Cardiac muscle cell (in vitro differentiated cells and primary cell): ENCODE data around the gene SLC27A6. TPM values are rescaled to one million over a fixed set of nuclear protein-coding genes. Genes with fewer than 3 reads are reported as not detected.

ENCODE experiments used
- DNase-seq, 2 donors: peaks; one replicate each; pipeline versions ENCODE4 v3.0.0 to v3.0.0-alpha.2; 2010 to 2017; ENCODE audit warnings: low read depth in 1 of 2, low spot score in 1 of 2
- H3K27ac ChIP-seq: fragments of 200-600 bp; sonication (generic); 2 replicates; pipeline ENCODE4 v1.5.1; 2016
- H3K27me3 ChIP-seq: fragments of 200-600 bp; sonication (generic); 2 replicates; pipeline ENCODE4 v1.6.0; 2016; ENCODE audit warnings: control low read depth
- H3K36me3 ChIP-seq: fragments of 200-600 bp; sonication (generic); 2 replicates; pipeline ENCODE4 v1.5.1; 2016; ENCODE audit warnings: control low read depth
- H3K4me1 ChIP-seq: fragments of 200-600 bp; sonication (generic); 2 replicates; pipeline ENCODE4 v1.8.1; 2017; ENCODE audit warnings: low read depth, mild to moderate bottlenecking, mixed run types
- H3K4me3 ChIP-seq: fragments of 200-600 bp; sonication (generic); 2 replicates; pipeline ENCODE4 v1.5.1; 2016; ENCODE audit warnings: mild to moderate bottlenecking
- H3K9me3 ChIP-seq: fragments of 200-600 bp; sonication (generic); 2 replicates; pipeline ENCODE4 v1.5.1; 2017; ENCODE audit warnings: low read depth, mild to moderate bottlenecking, control low read depth
- CTCF ChIP-seq: IDR thresholded peaks from 2 replicates; pipeline ENCODE4 v1.5.1; 2012; ENCODE audit warnings: low read depth, mild to moderate bottlenecking, low read length
- polyA plus RNA-seq: library from polyadenylated mRNA; unstranded; fragments of >200 nt; fragmentation: Nextera tagmentation; extraction: Ambion mirVana; gene quantifications from 2 replicates; pipeline ENCODE4 v1.2.1, GENCODE V29; 2016
- total RNA-seq: library from RNA; depleted of rRNA; stranded (reverse); fragments of >200 nt; gene quantifications from 2 replicates; pipeline ENCODE4 v1.2.3, GENCODE V29; 2016

SLC27A6 gene
- total and polyA plus RNA-seq, 2 experiments from 2014 or later: 53.8 to 64.0 TPM

GRCh38 chr5:128965638-128966302 is 482 bp downstream of the SLC27A6 start:
- no peak for TF ChIP-seq CTCF
- peak overlapping the region; percentile 31 for H3K27ac ChIP-seq
- peaks cover 3% of the 10 kb centered on the region for H3K4me1 ChIP-seq
- H3K27me3 ChIP-seq: no peaks in the 10 kb centered on the region
- H3K9me3 ChIP-seq: no peaks in the 10 kb centered on the region
- no peak for DNase-seq
- H3K4me3 ChIP-seq: peak overlapping the region; percentile 52
- H3K36me3 ChIP-seq: no peaks in the 10 kb centered on the region

GRCh38 chr5:128966375-128966774 is 1.1 kb downstream of the SLC27A6 start:
- H3K36me3 ChIP-seq: no peaks in the 10 kb centered on the region
- no peaks in the 10 kb centered on the region for H3K27me3 ChIP-seq
- H3K4me1 ChIP-seq: peaks cover 3% of the 10 kb centered on the region
- no peak for TF ChIP-seq CTCF
- no peaks in the 10 kb centered on the region for H3K9me3 ChIP-seq
- H3K27ac ChIP-seq: no peak overlapping the region
- peak overlapping the region; percentile 52 for H3K4me3 ChIP-seq
- DNase-seq: no peak

- no peak for TF ChIP-seq CTCF
- H3K36me3 ChIP-seq: no peaks in the 10 kb centered on the region
Measured at GRCh38 chr5:128966846-128967245, 1.6 kb downstream of the SLC27A6 start.

GRCh38 chr5:128973244-128973643 is 8.0 kb downstream of the SLC27A6 start:
- H3K27me3 ChIP-seq: no peaks in the 10 kb centered on the region
- H3K4me3 ChIP-seq: no peak overlapping the region
- no peak for DNase-seq
- H3K9me3 ChIP-seq: no peaks in the 10 kb centered on the region
- TF ChIP-seq CTCF: no peak
- H3K36me3 ChIP-seq: no peaks in the 10 kb centered on the region
- no peak overlapping the region for H3K27ac ChIP-seq
- H3K4me1 ChIP-seq: no peaks in the 10 kb centered on the region

More at GRCh38 chr5:128966846-128967245, 1.6 kb downstream of the SLC27A6 start:
- Histone ChIP-seq H3K9me3 (no peaks in the 10 kb centered on the region), H3K4me3 (peak overlapping the region; percentile 52), H3K27ac (no peak overlapping the region), H3K27me3 (no peaks in the 10 kb centered on the region), H3K4me1 (peaks cover 3% of the 10 kb centered on the region)
- no peak for DNase-seq

GRCh38 chr5:128974567-128974966 is 9.3 kb downstream of the SLC27A6 start:
- TF ChIP-seq CTCF: no peak
- no peak overlapping the region for H3K27ac ChIP-seq

More at GRCh38 chr5:128974567-128974966, 9.3 kb downstream of the SLC27A6 start:
- Histone ChIP-seq H3K36me3 (no peaks in the 10 kb centered on the region), H3K4me1 (no peaks in the 10 kb centered on the region), H3K27me3 (no peaks in the 10 kb centered on the region), H3K9me3 (no peaks in the 10 kb centered on the region), H3K4me3 (no peak overlapping the region)
- DNase-seq: no peak
